ENCODE results near the gene ZNF35.
"Not testable (repeated sequence)": the region's sequence is repeated elsewhere in the genome, so short reads cannot be mapped to it uniquely, and the experiment has no call there.

GRCh38 chr3:44673466-44673865 lies 24.9 kb downstream of the ZNF35 start:
- not testable (repeated sequence) for TF ChIP-seq POLR2AphosphoS2 (IDR thresholded peaks at IDR 0.05; ENCODE audit: low read depth, low read length); ZNF549 (CRISPR knock-in tag; IDR thresholded peaks at IDR 0.05); RFX1 (IDR thresholded peaks at IDR 0.05); CCAR2 (optimal IDR thresholded peaks at IDR 0.05; ENCODE audit: low read depth, low read length); PRDM4 (CRISPR knock-in tag; IDR thresholded peaks at IDR 0.05; ENCODE audit: borderline replicate concordance); ZNF256 (CRISPR knock-in tag; conservative IDR thresholded peaks at IDR 0.05); PAXIP1 (CRISPR knock-in tag; conservative IDR thresholded peaks at IDR 0.05); PATZ1 (CRISPR knock-in tag; IDR thresholded peaks at IDR 0.05)
